Cardiac fibroblast (primary cell): ENCODE results near the gene LCE1F.

Source experiments
- DNase-seq, 2 donors: peaks; one replicate each; pipeline versions ENCODE4 v3.0.0 to v3.0.0-alpha.2; 2010; ENCODE audit warnings: low read depth in 2 of 2
- H3K4me3 ChIP-seq, 2 donors: replicated peaks in 1 of 2; 1 replicate in 1 of 2; 2 replicates in 1 of 2; pipeline ENCODE4 v1.5.1; 2011; ENCODE audit warnings: low read depth in 2 of 2, low read length in 2 of 2, mild to moderate bottlenecking in 2 of 2, moderate library complexity in 1 of 2
- TF ChIP-seq, protein P1 (sequence below): IDR thresholded peaks from one replicate; pipeline ENCODE4 v1.5.1; 2011; ENCODE audit warnings: low read depth, mild to moderate bottlenecking, low read length, inconsistent platforms

LCE1F gene

DNA sequence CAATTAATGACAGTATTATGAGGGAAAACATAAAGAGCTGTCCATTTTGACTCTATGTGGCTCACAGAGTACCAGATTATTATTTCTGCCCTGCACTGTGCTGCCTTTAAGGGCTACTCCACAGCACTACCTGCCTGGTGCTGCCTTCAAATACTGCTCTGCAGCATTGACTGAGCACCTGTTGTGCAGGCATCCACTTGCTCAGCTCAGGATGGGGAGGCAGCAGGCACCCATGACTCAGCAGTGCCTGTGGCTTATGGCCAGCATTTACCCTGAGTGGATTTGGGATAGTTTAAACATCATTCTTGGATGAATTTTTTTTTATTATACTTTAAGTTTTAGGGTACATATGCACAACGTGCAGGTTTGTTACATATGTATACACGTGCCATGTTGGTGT lies 18.1 kb upstream of the LCE1F start:
- no peak overlapping the region for H3K4me3 ChIP-seq
- TF ChIP-seq, protein P1, sequence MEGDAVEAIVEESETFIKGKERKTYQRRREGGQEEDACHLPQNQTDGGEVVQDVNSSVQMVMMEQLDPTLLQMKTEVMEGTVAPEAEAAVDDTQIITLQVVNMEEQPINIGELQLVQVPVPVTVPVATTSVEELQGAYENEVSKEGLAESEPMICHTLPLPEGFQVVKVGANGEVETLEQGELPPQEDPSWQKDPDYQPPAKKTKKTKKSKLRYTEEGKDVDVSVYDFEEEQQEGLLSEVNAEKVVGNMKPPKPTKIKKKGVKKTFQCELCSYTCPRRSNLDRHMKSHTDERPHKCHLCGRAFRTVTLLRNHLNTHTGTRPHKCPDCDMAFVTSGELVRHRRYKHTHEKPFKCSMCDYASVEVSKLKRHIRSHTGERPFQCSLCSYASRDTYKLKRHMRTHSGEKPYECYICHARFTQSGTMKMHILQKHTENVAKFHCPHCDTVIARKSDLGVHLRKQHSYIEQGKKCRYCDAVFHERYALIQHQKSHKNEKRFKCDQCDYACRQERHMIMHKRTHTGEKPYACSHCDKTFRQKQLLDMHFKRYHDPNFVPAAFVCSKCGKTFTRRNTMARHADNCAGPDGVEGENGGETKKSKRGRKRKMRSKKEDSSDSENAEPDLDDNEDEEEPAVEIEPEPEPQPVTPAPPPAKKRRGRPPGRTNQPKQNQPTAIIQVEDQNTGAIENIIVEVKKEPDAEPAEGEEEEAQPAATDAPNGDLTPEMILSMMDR = no peak
- no peak for DNase-seq

DNA sequence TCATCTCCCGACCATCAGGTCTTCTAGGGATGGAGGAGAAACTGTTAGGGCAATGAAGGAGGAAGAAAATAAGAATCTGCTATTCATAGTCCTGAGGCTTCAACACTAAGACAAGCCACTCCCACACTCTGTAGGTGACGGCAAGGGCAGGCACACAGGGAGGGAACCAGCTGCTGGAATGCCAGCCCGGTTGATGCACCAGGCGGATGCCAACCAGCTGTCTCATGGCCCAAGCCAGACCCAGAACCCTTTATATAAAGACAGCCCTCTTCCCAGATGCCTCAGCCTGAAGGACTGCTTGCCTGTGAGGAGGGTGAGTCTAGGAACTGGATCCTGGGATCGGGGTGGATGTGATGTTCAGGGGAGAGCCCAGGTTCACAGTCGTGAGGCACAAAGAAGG lies 17.2 kb upstream of the LCE1F start, which contains the start of gene KPRP:
Gene KPRP (plus strand): TSS at position 279 of the 400 bp plus-strand sequence. CDS start 1,564 bp downstream, outside the sequence.
- TF ChIP-seq, protein P1 = no peak
- DNase-seq = no peak
- H3K4me3 ChIP-seq = no peak within 1 kb of the TSS

DNA sequence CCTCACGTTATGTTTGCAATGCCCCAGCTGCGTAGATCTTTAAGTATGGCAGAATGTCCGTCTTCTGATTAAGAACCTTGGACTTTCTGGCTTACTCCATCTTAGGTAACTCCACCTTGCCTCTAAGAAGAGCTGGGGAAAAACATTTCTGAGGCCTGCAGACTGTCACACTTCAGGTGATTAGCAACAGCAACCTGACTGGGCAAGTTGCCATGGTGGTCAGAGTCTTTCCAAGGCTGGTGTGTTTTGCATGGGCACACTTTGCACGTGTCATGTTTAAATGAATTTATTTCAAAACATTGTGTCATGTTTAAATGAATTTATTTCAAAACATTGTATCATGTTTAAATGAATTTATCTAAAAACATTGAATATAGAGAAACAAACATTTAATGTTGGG lies 16.3 kb upstream of the LCE1F start:
- TF ChIP-seq, protein P1 = no peak
- no peak overlapping the region for H3K4me3 ChIP-seq
- no peak for DNase-seq

DNA sequence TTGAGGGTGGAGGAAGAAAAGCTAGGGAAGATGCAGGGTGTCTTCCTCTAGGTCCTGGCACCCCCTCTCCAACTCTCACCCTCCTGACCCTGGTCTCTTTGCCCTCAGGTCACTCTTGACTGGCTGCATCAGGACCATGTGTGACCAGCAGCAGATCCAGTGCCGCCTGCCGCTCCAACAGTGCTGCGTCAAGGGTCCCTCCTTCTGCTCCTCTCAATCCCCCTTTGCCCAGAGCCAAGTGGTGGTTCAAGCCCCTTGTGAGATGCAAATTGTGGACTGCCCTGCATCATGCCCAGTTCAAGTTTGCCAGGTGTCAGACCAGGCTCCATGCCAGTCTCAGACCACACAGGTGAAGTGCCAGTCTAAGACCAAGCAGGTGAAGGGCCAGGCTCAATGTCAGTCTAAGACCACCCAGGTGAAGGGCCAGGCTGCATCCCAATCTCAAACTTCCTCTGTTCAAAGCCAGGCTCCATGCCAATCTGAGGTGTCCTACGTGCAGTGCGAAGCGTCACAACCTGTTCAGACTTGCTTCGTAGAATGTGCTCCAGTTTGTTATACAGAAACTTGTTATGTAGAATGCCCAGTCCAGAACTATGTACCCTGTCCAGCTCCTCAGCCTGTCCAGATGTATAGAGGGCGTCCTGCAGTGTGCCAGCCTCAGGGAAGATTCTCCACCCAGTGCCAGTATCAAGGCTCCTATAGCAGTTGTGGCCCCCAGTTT lies 15.3 kb upstream of the LCE1F start:
- DNase-seq = no peak
- H3K4me3 ChIP-seq = no peak overlapping the region
- TF ChIP-seq, protein P1 = no peak

DNA sequence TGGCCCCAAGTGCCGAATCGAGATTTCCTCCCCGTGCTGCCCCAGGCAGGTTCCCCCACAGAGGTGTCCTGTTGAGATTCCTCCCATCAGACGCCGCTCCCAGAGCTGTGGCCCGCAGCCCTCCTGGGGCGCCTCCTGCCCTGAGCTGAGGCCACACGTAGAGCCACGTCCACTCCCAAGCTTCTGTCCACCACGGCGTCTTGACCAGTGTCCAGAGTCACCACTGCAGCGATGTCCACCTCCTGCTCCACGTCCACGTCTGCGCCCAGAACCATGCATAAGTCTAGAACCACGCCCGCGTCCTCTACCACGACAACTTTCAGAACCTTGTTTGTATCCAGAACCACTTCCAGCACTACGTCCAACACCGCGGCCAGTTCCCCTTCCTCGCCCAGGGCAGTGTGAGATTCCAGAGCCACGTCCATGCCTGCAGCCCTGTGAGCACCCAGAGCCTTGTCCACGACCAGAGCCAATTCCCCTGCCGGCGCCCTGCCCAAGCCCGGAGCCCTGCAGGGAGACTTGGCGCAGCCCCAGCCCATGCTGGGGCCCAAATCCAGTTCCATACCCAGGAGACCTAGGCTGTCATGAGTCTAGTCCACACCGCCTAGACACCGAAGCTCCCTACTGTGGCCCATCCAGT lies 14.3 kb upstream of the LCE1F start:
- TF ChIP-seq, protein P1 = no peak
- H3K4me3 ChIP-seq = no peak overlapping the region
- no peak for DNase-seq

DNA sequence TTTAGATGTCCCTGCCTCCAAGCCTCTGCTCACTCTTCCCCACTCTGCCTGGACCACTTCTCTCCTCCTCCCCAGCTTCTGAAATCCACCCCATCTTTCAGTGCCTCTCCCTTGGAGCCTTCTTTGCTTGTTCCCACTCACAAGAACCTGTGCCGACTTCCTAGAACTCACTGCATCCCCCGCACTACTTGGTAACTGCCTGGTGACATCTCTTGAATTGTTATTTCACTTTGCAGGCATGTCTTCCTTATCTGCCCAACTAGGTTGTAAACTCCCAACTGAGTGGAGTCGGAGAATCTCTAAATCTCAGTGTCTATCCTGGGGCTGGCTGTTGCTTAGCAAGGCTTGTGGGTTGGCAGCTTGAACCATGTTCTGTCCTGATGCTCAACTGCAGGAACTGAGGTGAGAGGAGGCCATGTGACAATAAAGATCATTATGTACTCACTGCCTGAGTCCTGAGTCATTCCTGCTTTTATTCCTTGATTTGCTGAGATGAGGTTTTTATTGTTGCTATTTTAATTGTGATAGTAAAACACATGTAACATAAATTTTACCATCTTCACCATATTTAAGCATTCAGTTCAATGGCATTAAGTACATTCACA lies 13.2 kb upstream of the LCE1F start:
- TF ChIP-seq, protein P1 = no peak
- no peak for DNase-seq
- no peak overlapping the region for H3K4me3 ChIP-seq
